Fibroblast of skin of left quadriceps (primary cell): ENCODE data around the gene CACNB2.
"Not testable (repeated sequence)": the region's sequence is repeated elsewhere in the genome, so short reads cannot be mapped to it uniquely, and the experiment has no call there.

ENCODE experiments used
- DNase-seq, 2 experiments: peaks; one replicate each; pipeline ENCODE4 v3.0.0-alpha.2; 2013; ENCODE audit warnings: low read depth in 2 of 2

CACNB2 gene

DNA sequence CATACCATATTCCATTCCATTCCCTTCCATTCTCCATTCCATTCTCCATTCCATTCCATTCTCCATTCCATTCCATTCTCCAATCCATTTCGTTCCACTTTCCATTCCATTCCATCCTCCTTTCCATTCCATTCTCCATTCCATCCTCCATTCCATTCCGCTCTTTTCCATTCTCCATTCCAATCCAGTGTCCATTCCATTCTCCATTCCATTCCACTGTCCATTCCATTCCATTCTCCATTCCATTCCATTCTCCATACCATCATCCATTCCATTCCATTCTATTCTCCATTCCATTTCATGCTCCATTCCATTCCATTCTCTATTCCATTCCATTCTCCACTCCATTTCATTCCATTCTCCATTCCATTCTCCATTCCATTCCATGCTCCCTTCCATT lies 430.2 kb downstream of the CACNB2 start:
- not testable (repeated sequence) for DNase-seq

DNA sequence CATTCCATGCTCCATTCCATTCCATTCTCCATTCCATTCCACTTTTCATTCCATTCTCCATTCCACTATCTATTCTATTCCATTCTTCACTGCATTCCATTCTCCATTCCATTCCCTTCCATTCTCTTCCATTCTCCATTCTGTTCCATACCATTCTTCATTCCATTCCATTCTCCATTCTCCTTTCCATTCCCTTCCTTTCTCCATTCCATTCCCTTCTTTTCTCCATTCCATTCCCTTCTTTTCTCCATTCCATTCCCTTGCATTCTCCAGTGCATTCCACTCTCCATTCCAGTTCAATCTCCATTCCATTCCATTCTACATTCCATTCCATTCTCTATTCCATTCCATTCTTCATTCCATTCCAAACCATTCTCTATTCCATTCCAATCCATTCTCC lies 430.9 kb downstream of the CACNB2 start:
- DNase-seq, result no peak

DNA sequence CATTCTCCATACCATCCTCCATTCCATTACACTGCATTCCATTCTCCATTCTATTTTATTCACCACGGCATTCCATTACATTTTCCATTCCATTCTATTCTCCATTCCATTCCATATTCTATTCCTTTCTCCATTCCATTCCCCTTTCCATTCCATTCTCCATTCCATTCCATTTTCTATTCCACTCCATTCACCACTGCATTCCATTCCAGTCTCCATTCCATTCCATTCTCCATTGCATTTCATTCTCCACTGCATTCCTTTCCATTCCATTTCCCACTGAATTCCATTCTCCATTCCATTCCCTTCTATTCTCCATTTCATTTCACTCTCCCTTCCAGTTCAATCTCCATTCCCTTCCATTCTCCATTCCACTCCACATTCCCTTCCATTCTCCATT lies 431.6 kb downstream of the CACNB2 start:
- no peak for DNase-seq

DNA sequence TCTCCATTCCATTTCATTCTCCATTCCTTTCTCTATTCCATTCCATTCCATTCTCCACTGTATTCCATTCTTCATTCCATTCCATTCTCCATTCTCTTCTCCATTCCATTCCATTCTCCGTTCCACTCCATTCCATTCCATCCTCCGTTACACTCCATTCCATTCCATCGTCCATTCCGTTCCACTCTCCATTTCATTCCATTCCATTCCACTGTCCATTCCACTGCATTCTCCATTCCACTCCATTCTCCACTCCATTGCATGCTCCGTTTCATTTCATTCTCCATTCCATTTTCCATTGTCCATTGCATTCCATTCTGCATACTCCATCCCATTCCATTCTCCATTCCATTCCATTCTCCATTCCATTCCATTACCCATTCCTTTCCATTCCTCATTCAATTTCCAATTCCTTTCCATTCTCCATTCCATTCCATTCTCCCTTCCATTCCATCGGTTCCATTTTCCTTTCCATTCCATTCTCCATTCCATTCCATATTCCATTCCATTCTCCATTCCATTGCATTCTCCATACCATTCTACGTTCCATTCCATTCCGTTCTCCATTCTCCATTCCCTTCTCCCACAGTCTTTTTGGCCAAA lies 432.8 kb downstream of the CACNB2 start:
- DNase-seq, result no peak

DNA sequence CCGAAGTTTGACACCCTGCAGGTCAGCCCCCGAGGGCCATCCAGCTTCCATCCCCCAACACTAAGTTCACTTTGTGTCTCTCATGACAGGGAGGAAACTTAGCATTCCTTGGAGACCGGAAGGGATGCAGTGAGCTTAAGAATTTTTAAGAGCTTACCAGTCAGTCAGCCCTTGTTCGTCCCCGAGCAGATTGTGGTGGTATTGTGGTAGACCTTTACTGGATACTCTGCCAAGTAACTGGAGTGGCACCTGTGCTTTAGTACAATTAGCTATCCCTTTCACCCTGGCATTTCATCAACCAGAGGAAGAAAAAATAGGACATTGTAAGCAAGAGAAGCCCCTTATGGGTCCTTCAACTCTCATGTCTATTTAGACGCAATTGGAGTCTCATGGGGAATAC lies 436.4 kb downstream of the CACNB2 start:
- no peak for DNase-seq

DNA sequence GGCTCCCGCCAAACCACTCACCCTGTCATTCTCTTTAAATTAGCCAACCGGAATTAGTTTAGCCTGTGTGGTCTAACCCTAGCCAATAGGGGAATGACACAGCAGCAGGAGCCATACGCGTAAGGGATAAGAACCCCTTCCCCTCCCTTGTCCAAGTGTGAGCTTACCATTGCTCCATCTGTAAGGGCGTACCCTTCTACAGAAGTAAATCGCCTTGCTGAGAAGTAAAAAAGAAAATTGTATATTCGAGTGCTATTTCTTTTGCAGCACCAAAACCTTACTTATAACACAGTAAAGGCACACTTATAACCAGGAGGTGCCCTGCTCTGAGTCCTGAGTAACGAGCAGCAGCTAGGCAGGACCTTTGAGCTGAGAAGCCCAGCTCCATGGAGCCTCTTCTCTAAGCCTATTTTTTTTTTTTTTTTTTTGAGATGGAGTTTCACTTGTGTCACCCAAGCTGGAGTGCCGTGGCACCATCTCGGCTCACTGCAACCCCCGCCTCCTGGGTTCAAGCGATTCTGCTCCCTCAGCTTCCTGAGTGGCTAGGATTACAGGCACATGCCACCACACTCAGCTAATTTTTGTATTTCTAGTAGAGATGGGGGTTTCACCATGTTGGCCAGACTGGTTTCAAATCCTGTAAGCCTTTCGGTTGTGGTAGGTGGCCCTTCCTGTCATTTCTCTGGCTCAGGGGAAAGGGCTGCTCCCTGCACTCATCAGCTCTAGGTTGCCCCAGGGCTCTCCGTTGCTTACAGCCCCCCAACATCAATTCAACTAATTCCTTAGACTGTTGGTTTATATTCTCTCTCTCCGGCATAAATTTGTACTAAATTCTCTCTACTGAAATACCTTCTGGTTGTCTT lies 437.8 kb downstream of the CACNB2 start:
- DNase-seq, result no peak

DNA sequence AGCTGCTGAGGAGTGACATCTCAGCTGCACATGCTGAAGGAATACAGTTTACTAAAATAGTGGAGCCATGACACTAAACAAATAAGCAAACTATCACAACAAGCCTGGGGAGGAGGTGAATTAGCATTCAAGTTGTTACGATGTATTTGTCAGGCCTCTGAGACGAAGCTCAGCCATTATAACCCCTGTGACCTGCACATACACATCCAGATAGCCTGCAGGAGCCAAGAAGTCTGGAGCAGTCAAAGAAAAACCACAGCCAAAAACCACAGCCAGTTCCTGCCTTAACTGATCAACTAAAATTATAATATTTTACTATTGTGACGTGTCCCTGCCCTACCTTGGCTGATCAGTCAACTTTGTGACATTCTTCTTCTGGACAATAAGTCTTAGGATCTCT lies 442.6 kb downstream of the CACNB2 start:
- DNase-seq, result no peak

DNA sequence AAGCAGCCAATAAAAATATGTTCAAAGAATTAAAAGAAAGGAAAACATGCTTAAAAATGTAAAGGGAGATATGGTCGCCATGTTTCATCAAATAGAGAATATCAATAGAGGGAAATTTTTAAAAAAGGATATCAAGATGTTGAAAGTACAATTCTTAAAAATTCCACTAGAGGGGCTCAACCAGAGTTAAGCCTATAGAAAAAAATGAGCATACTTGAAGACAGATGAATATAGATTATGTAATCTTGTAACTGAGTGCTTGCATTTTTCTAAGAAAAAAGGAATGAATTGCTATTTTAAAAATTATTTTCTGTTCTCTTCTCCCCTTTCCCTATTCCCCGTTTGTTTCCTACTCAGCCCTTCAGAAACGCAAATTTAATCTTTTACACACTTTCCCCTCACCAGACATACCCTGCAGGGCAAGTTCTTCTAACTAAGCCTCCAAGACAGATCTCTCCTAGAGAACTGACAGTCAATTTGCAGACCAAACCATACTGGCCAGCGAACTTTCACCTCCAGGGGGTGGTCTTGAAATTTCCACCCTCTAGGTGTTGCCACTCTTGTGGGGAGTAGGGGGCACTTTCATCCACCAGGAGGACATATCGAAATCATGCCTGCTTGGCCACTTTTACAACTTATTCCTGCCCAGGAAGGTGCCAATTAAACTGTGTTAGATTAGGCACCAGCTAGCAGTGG lies 443.5 kb downstream of the CACNB2 start:
- no peak for DNase-seq

DNA sequence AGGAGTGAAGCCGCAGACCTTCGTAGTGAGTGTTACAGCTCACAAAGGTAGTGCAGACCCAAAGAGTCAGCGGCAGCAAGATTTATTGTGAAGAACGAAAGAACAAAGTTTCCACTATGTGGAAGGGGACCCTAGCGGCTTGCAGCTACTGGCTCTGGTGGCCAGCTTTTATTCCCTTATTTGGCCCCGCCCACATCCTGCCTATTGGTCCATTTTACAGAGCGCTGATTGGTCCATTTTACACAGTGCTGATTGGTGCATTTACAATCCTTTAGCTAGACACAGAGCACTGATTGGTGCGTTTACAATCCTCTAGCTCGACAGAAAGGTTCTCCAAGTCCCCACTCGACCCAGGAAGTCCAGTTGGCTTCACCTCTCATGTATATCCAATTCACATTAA lies 446.4 kb downstream of the CACNB2 start:
- DNase-seq, result not testable (repeated sequence)

DNA sequence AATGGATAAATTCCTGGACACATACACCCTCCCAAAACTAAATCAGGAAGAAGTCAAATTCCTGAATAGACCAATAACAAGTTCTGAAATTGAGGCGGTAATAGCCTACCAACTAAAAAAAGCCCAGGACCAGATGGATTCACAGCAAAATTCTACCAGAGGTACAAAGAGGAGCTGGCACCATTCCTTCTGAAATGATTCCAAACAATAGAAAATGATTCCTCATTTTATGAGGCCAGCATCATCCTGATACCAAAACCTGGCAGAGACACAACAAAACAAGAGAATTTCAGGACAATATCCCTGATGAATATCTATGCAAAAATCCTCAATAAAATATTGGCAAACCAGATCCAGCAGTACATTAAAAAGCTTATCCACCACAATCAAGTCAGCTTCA lies 450.9 kb downstream of the CACNB2 start:
- not testable (repeated sequence) for DNase-seq
